EH (cell line): ENCODE results near the gene MLPH.

Source experiments
- DNase-seq: peaks from one replicate; pipeline ENCODE4 v3.0.0-alpha.2; 2015; ENCODE audit warnings: low read depth

The MLPH gene

GRCh38 chr2:237478979-237479378 lies 8.1 kb upstream of the MLPH start:
- no peak for DNase-seq

GRCh38 chr2:237479747-237480146 lies 7.3 kb upstream of the MLPH start:
- no peak for DNase-seq

GRCh38 chr2:237480556-237480955 lies 6.5 kb upstream of the MLPH start:
- no peak for DNase-seq

GRCh38 chr2:237480988-237481525 lies 6.0 kb upstream of the MLPH start:
- DNase-seq, result no peak

- DNase-seq, result no peak
These were observed 4.6 kb upstream of the MLPH start for GRCh38 chr2:237482485-237482884.

- peak; percentile 82 for DNase-seq
These were observed 3.9 kb upstream of the MLPH start for GRCh38 chr2:237483018-237483731.

- DNase-seq, result no peak
These were observed 1.7 kb upstream of the MLPH start for GRCh38 chr2:237485304-237485703.

GRCh38 chr2:237485844-237486243 lies 1.2 kb upstream of the MLPH start:
- DNase-seq, result no peak

GRCh38 chr2:237486334-237486818 lies 675 bp upstream of the MLPH start:
- peak; percentile 59 for DNase-seq

- peak; percentile 41 for DNase-seq
These were observed 445 bp downstream of the MLPH start for GRCh38 chr2:237487496-237487895.

GRCh38 chr2:237488295-237488694 lies 1.2 kb downstream of the MLPH start:
- DNase-seq, result no peak

- peak; percentile 47 for DNase-seq
These were observed 2.1 kb downstream of the MLPH start for GRCh38 chr2:237488901-237489860.

- DNase-seq, result no peak
These were observed 3.1 kb downstream of the MLPH start for GRCh38 chr2:237490009-237490711.

- no peak for DNase-seq
These were observed 3.7 kb downstream of the MLPH start for GRCh38 chr2:237490795-237491194.

- DNase-seq, result no peak
These were observed 4.6 kb downstream of the MLPH start for GRCh38 chr2:237491515-237492118.

GRCh38 chr2:237492137-237492890 lies 5.3 kb downstream of the MLPH start:
- no peak for DNase-seq

- DNase-seq, result no peak
These were observed 7.0 kb downstream of the MLPH start for GRCh38 chr2:237494066-237494465.

GRCh38 chr2:237495521-237496117 lies 8.6 kb downstream of the MLPH start:
- no peak for DNase-seq

GRCh38 chr2:237496428-237496827 lies 9.4 kb downstream of the MLPH start:
- no peak for DNase-seq

GRCh38 chr2:237497009-237497837 lies 10.2 kb downstream of the MLPH start:
- DNase-seq, result no peak
